ENCODE measurements around the gene GABPA. TPM values are rescaled to one million over a fixed set of nuclear protein-coding genes. Genes with fewer than 3 reads are reported as not detected.

Gene GABPA
- total and polyA plus RNA-seq, 9 of the 15 experiments (the other 6 are each of a cell fraction or from before 2014, with no cell fraction given), result 8.9 to 35.7 (median 22.8) TPM

GRCh38 chr21:25734904-25735645 lies at the start of gene GABPA, which contains the start of gene ATP5PF (continued):
- no peak for TF ChIP-seq SNRNP70 (optimal IDR thresholded peaks at IDR 0.05; ENCODE audit: low read depth, low read length)
- no peak for TF ChIP-seq ZNF551 (CRISPR knock-in tag; IDR thresholded peaks at IDR 0.05)
- TF ChIP-seq ATF7 (IDR thresholded peaks at IDR 0.05), result peak; percentile 75
- TF ChIP-seq, protein P1, sequence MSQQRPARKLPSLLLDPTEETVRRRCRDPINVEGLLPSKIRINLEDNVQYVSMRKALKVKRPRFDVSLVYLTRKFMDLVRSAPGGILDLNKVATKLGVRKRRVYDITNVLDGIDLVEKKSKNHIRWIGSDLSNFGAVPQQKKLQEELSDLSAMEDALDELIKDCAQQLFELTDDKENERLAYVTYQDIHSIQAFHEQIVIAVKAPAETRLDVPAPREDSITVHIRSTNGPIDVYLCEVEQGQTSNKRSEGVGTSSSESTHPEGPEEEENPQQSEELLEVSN (IDR thresholded peaks at IDR 0.05; ENCODE audit: borderline replicate concordance in 1 of 2, extremely low read depth in 1 of 2, insufficient read depth in 1 of 2, insufficient read length in 1 of 2, low read depth in 1 of 2, low read length in 1 of 2, poor library complexity in 1 of 2, severe bottlenecking in 1 of 2), result peak; percentile 71 to 72
- no peak for TF ChIP-seq PRMT5 (CRISPR knock-in tag; IDR thresholded peaks at IDR 0.05)
- TF ChIP-seq KLF13 (tag; IDR thresholded peaks at IDR 0.05; ENCODE audit: borderline replicate concordance, low read depth), result peak; percentile 76
- peak; percentile 82 for TF ChIP-seq KLF16 (IDR thresholded peaks at IDR 0.05)
- TF ChIP-seq CBFB (CRISPR knock-in tag; IDR thresholded peaks at IDR 0.05), result no peak
- TF ChIP-seq ZNF436 (CRISPR knock-in tag; IDR thresholded peaks at IDR 0.05), result no peak
- no peak for TF ChIP-seq PRPF4 (IDR thresholded peaks at IDR 0.05; ENCODE audit: insufficient read depth, low read depth, low read length, poor library complexity, severe bottlenecking)
- TF ChIP-seq, protein P2, sequence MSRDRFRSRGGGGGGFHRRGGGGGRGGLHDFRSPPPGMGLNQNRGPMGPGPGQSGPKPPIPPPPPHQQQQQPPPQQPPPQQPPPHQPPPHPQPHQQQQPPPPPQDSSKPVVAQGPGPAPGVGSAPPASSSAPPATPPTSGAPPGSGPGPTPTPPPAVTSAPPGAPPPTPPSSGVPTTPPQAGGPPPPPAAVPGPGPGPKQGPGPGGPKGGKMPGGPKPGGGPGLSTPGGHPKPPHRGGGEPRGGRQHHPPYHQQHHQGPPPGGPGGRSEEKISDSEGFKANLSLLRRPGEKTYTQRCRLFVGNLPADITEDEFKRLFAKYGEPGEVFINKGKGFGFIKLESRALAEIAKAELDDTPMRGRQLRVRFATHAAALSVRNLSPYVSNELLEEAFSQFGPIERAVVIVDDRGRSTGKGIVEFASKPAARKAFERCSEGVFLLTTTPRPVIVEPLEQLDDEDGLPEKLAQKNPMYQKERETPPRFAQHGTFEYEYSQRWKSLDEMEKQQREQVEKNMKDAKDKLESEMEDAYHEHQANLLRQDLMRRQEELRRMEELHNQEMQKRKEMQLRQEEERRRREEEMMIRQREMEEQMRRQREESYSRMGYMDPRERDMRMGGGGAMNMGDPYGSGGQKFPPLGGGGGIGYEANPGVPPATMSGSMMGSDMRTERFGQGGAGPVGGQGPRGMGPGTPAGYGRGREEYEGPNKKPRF (IDR thresholded peaks at IDR 0.05; ENCODE audit: low read depth, low read length), result no peak
- no peak for TF ChIP-seq ETS2 (tag; IDR thresholded peaks at IDR 0.05; ENCODE audit: borderline replicate concordance, poor library complexity, severe bottlenecking)
- no peak for TF ChIP-seq NFE2 (IDR thresholded peaks at IDR 0.05; ENCODE audit: low read depth)
- TF ChIP-seq FOXK1 (CRISPR knock-in tag; IDR thresholded peaks at IDR 0.05; ENCODE audit: borderline replicate concordance), result no peak
- no peak for TF ChIP-seq DDX20 (tag; IDR thresholded peaks at IDR 0.05; ENCODE audit: low read depth)
- no peak for TF ChIP-seq ZC3H8 (IDR thresholded peaks at IDR 0.05)
- TF ChIP-seq PML (IDR thresholded peaks at IDR 0.05; ENCODE audit: low read length), result no peak; the same call in 1 of the 2 replicates
- TF ChIP-seq, protein P3, sequence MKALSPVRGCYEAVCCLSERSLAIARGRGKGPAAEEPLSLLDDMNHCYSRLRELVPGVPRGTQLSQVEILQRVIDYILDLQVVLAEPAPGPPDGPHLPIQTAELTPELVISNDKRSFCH (CRISPR knock-in tag; IDR thresholded peaks at IDR 0.05), result no peak
- TF ChIP-seq, protein P3 (tag; IDR thresholded peaks at IDR 0.05), result peak; percentile 95; the same call in 1 of the 2 replicates
- TF ChIP-seq, protein P4, sequence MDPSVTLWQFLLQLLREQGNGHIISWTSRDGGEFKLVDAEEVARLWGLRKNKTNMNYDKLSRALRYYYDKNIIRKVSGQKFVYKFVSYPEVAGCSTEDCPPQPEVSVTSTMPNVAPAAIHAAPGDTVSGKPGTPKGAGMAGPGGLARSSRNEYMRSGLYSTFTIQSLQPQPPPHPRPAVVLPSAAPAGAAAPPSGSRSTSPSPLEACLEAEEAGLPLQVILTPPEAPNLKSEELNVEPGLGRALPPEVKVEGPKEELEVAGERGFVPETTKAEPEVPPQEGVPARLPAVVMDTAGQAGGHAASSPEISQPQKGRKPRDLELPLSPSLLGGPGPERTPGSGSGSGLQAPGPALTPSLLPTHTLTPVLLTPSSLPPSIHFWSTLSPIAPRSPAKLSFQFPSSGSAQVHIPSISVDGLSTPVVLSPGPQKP (CRISPR knock-in tag; IDR thresholded peaks at IDR 0.05), result no peak
- TF ChIP-seq SIRT6 (IDR thresholded peaks at IDR 0.05; ENCODE audit: low read depth, low read length), result no peak
- TF ChIP-seq RBM39 (optimal IDR thresholded peaks at IDR 0.05; ENCODE audit: low read depth, low read length), result no peak
- TF ChIP-seq MCM7 (IDR thresholded peaks at IDR 0.05), result no peak
- no peak for TF ChIP-seq ZNF253 (CRISPR knock-in tag; conservative IDR thresholded peaks at IDR 0.05)
